GM12873 (cell line): ENCODE data around the gene TRAK1.

Source experiments
- TF ChIP-seq, protein P1 (sequence below): IDR thresholded peaks from 2 replicates; pipeline ENCODE4 v1.5.1; 2012; ENCODE audit warnings: low read depth, mild to moderate bottlenecking, moderate library complexity, low read length, control low read depth; ENCODE audit not compliant: insufficient read depth; ENCODE audit errors: missing control alignments

The TRAK1 gene

DNA sequence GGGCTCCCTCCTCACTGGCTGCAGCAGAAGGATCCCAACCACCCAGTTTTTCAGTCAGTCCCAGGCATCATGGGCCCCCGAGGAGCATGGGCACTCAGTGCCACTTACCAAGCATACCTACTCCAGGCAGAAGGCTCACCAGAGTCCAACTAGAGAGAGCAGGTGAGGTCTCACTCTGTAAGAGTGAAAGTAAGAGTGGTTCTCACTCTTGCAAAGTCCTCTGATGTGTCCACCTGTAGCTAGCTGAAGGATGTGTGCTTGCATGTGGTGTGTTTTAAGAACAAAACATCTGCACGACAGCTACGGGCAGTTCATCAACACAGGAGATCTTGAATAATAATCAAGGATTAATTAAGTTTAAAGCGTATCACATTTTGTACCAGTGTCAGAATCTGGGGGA is 125.1 kb downstream of the TRAK1 start:
- TF ChIP-seq, protein P1, sequence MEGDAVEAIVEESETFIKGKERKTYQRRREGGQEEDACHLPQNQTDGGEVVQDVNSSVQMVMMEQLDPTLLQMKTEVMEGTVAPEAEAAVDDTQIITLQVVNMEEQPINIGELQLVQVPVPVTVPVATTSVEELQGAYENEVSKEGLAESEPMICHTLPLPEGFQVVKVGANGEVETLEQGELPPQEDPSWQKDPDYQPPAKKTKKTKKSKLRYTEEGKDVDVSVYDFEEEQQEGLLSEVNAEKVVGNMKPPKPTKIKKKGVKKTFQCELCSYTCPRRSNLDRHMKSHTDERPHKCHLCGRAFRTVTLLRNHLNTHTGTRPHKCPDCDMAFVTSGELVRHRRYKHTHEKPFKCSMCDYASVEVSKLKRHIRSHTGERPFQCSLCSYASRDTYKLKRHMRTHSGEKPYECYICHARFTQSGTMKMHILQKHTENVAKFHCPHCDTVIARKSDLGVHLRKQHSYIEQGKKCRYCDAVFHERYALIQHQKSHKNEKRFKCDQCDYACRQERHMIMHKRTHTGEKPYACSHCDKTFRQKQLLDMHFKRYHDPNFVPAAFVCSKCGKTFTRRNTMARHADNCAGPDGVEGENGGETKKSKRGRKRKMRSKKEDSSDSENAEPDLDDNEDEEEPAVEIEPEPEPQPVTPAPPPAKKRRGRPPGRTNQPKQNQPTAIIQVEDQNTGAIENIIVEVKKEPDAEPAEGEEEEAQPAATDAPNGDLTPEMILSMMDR, result no peak

DNA sequence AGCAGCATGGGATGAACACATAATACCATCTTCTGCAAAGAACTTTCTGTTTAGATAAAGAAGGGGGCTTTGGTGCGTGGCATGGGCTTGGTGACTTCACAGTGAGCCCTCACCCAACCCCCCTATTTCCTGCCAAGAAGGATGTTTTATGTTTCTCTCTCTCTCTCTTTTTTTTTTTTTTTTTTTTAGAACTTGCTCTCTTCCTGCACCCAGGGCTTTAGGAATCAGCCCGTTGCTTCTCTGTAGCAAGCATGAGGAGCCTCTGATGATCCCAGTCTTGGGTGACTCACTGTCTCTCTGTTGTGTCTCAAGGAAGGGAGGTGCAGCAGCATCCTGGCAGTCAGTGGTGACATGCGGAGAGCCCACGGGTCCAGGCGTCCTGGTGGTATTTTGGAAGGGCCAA is 125.8 kb downstream of the TRAK1 start:
- TF ChIP-seq, protein P1, result no peak

DNA sequence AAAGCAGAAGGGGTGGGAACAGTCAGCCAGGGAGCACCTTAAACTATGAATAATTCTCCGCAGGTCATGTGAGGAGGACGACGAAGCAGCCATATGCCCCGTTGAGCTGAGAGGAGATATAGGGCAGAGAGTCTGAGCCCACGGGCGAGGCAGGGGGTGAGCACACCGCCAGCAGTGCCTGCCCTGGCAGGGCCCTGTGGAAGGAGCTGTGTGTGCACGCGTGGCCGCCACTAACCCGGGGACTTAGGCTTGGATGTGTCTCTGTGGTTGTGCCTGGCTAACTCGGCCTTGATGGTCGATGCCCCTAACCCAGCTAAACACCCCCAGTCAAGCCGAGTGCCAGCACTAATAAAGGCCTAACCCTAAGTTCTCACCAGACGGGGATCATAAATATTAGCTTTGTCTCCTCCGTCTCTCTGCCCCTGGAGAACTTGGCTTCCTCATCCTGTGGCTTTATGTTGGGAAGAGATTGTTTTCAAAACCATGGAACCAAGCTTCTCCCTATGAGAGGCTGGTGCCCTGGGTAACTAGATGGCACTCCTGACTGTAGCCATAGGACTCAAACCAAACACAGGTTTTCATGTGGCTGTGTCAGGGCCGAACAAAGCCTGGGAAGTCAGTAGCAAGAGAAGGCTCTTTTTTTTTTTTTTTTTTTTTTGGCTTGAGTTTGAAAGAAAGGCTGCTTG is 129.4 kb downstream of the TRAK1 start:
- TF ChIP-seq, protein P1, result no peak

DNA sequence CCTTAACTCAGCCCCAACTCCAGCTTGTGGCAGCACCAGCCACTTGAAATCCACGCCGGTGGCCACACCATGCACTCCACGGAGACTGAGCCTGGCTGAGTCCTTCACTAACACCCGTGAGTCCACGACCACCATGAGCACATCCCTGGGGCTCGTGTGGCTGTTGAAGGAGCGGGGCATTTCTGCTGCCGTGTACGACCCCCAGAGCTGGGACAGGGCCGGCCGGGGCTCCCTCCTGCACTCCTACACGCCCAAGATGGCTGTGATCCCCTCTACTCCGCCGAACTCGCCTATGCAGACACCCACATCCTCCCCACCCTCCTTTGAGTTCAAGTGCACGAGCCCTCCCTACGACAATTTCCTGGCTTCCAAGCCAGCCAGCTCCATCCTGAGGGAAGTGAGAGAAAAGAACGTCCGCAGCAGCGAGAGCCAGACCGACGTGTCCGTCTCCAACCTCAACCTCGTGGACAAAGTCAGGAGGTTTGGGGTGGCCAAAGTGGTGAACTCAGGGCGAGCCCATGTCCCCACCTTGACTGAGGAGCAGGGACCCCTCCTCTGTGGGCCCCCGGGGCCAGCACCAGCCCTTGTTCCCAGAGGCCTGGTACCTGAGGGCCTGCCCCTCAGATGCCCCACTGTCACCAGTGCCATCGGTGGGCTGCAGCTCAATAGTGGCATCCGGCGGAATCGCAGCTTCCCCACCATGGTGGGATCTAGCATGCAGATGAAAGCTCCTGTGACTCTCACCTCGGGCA is 132.0 kb downstream of the TRAK1 start:
- TF ChIP-seq, protein P1, result no peak

DNA sequence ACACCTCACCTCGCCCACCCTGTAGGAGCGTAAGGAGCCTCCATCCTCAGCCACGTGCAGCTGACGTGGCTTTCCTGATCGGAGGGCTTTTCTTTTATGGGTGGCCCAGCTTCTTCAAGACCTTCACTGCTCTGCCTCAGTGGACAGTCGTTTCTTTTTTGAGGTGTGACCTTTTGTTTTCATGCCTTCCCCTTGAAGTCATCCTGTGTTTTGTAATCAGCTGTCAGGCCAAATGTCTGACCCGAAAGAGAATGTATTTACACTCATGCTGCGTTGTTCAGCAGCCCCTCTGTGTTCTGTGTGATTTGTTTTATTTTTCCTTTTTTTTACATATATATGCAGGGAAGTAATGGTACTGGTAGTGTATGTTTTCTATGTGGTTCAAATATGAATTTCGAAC is 133.0 kb downstream of the TRAK1 start:
- TF ChIP-seq, protein P1, result no peak

DNA sequence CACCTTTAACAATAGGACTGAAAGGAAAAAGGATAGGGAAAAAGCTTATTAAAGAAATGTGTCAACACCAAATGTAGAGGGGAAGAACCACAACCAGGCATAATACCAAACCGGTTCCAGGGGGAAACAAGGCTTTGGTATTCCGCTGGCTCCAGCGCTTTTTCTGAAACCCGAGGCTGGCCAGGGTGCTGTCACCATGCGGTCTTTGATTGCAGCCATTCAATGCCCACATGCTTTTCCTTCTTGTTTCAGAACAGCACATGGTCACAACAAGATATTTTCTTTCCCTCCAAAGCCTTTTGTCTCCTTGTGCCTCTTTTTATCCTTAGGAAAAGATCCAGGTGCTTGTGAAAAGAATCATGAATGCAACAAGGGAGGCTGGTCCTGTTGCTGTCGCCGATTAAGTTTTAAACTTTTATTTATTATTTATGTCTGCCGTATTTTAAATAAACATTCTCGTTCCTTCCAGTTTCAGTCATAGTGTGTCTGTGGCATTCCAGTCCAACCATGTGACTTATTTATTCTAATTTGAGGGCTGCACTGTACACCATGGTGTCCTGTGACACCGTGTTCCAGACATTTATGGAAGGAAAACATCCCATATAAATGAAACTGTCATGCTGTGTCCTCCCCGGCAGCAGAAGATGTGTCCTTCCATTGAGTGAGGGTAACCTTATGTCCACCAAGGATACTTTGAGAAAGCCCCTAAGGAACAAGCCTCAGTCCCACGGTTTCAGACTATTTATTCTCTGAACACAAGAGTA is 133.7 kb downstream of the TRAK1 start:
- TF ChIP-seq, protein P1, result no peak

DNA sequence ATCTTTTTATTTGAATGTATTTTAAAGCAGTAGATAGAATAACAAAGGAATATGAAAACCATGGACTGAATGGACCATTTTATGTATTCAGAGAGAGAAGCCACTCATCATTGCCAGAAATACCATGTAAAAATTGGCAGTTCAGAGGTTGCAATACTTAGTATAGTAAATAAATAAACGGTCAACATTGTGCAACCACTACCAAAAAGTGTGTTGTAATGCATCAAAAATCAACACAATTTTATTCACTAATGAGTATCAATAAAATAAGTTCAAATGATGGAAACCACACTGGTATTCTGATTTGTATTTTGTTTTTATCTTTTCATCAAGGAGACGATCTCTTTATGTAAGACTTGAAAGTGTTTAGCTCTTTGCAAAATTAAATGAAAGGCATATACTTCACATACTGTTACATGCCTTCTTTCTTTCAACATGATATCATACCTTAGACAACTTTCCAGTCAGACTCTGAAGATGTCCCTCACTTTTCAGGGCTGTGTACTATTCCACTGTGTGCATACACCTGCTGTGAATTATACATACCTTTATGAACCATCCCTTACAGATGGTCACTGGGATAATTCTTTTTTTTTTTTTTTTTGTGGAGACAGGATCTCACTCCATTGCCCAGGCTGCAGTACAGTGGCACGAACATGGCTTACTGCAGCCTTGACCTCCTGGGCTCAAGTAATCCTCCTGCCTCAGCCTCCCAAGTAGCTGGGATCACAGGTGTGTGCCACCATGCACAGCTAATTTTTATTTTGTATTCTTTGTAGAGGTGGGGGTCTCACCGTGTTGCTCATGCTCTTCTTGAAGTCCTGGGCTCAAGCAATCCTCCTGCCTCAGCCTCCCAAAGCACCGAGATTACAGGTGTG is 134.6 kb downstream of the TRAK1 start:
- TF ChIP-seq, protein P1, result no peak
